A673 (cell line): ENCODE results near the gene LRRFIP1. TPM values are rescaled to one million over a fixed set of nuclear protein-coding genes. Genes with fewer than 3 reads are reported as not detected.

Experiments
- BruUV-seq: library from RNA; stranded (reverse); fragments of 400-500 nt; replicated peaks from 2 replicates; lab custom pipeline; 2021; lab: Mats Ljungman, UMichigan
- CTCF ChIA-PET: fragments of 300-600 bp; sonication (Branson Sonifier 250); formaldehyde crosslinking; loops from one replicate; lab custom pipeline; 2022; ENCODE audit warnings: antibody characterized with exemption; lab: Charles Lee
- POLR2A ChIA-PET: fragments of 300-600 bp; sonication (Branson Sonifier 250); formaldehyde crosslinking; loops from one replicate; lab custom pipeline; 2022; ENCODE audit warnings: antibody characterized with exemption; ENCODE audit not compliant: low non-redundant PET; lab: Charles Lee
- DNase-seq: peaks from one replicate; pipeline ENCODE4 v3.0.0-alpha.2; 2015; ENCODE audit warnings: low spot score
- H3K27ac ChIP-seq: fragments of 200-600 bp; sonication (generic); 2 replicates; pipeline ENCODE4 v1.5.1; 2016; ENCODE audit warnings: mixed run types, low read depth, mild to moderate bottlenecking, mixed read lengths, antibody characterized with exemption, low read length; ENCODE audit not compliant: poor library complexity, severe bottlenecking
- H3K27me3 ChIP-seq: fragments of 200-600 bp; sonication (generic); replicated peaks from 2 replicates; pipeline ENCODE4 v1.6.1; 2017; ENCODE audit warnings: mixed run types, low read depth, mild to moderate bottlenecking, mixed read lengths, antibody characterized with exemption, low read length; ENCODE audit not compliant: insufficient read depth, poor library complexity
- H3K36me3 ChIP-seq: fragments of 200-600 bp; sonication (generic); 2 replicates; pipeline ENCODE4 v1.6.1; 2016; ENCODE audit warnings: mixed run types, mild to moderate bottlenecking, mixed read lengths, antibody characterized with exemption, low read length; ENCODE audit not compliant: insufficient read depth, poor library complexity, severe bottlenecking
- H3K4me1 ChIP-seq: fragments of 200-600 bp; sonication (generic); 2 replicates; pipeline ENCODE4 v1.6.1; 2017; ENCODE audit warnings: mixed run types, mild to moderate bottlenecking, mixed read lengths, antibody characterized with exemption, low read length; ENCODE audit not compliant: insufficient read depth, poor library complexity, severe bottlenecking
- H3K4me3 ChIP-seq: fragments of 200-600 bp; sonication (generic); 2 replicates; pipeline ENCODE4 v1.5.1; 2016; ENCODE audit warnings: low read depth, mixed run types, mild to moderate bottlenecking, mixed read lengths, low read length; ENCODE audit not compliant: poor library complexity, severe bottlenecking
- H3K9me3 ChIP-seq: fragments of 200-600 bp; sonication (generic); 2 replicates; pipeline ENCODE4 v1.6.1; 2016; ENCODE audit warnings: mixed run types, low read depth, mild to moderate bottlenecking, mixed read lengths, antibody characterized with exemption, low read length; ENCODE audit not compliant: poor library complexity, severe bottlenecking
- EZH2 ChIP-seq: fragments of 200-600 bp; sonication (generic); IDR thresholded peaks from 2 replicates; pipeline ENCODE4 v1.6.1; 2017; ENCODE audit warnings: borderline replicate concordance, low read depth, mild to moderate bottlenecking, mixed read lengths, antibody characterized with exemption, low read length; ENCODE audit not compliant: poor library complexity, severe bottlenecking
- intact Hi-C: fragments of 100-400 bp; cut with micrococcal nuclease; formaldehyde crosslinking; loops from one replicate; pipeline ENCODE4 v1.10.0; 2022; ENCODE audit not compliant: unreplicated experiment
- total RNA-seq: library from RNA; stranded (reverse); gene quantifications from 2 replicates; pipeline ENCODE4 v1.2.3, GENCODE V29; 2021
- TF ChIP-seq, protein P1 (sequence below): fragments of 300-800, 200-600 bp; sonication (generic); conservative IDR thresholded peaks from 2 replicates; pipeline ENCODE4 v1.5.1; 2017; ENCODE audit warnings: low read depth, mild to moderate bottlenecking, antibody characterized with exemption, low read length, moderate library complexity, mixed read lengths

LRRFIP1 gene
- total RNA-seq, 1 experiment from 2014 or later: 69.3 TPM

DNA sequence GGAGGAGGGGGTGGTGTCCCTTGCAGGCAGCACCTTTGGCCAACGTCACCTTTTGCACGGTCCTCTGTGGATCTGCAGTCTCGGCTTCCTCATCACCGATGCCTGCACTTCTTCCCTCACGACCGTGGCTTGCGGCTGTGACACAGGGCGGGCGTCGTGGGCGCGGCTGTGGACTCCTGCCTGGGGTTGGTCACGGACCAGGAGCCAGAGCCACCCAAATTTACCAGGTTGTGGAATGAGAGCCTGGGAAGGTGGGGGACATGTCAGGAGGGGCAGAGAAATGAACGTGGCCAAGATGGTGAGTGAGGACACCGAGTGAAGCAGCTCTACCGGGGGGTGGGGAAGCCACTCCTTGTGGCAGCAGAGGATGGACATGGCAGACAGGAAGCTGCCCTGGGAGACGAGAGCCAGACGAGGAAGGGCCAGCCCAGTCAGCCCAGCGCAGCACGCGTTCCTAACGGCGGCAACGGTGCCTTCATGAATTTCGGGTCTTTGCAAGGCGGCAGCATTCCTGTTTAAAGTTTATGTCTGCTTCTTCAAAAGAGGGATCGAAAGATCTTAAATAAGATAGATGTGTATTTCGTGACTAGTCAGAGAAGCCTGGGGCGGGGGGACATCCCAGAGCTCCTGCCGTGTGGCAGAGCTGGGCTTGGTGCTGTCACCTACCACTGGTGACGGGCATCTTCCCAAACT, 84.2 kb downstream of the LRRFIP1 start:
- POLR2A ChIA-PET: no interaction called here
- BruUV-seq: no TSS peak
- Histone ChIP-seq H3K27ac (no peak overlapping the region), H3K36me3 (no peaks in the 10 kb centered on the region), H3K4me3 (no peak overlapping the region), H3K27me3 (no peaks in the 10 kb centered on the region), H3K9me3 (no peaks in the 10 kb centered on the region), H3K4me1 (peaks cover 10% of the 10 kb centered on the region)
- CTCF ChIA-PET: no interaction called here
- DNase-seq: no peak
- TF ChIP-seq, protein P1, sequence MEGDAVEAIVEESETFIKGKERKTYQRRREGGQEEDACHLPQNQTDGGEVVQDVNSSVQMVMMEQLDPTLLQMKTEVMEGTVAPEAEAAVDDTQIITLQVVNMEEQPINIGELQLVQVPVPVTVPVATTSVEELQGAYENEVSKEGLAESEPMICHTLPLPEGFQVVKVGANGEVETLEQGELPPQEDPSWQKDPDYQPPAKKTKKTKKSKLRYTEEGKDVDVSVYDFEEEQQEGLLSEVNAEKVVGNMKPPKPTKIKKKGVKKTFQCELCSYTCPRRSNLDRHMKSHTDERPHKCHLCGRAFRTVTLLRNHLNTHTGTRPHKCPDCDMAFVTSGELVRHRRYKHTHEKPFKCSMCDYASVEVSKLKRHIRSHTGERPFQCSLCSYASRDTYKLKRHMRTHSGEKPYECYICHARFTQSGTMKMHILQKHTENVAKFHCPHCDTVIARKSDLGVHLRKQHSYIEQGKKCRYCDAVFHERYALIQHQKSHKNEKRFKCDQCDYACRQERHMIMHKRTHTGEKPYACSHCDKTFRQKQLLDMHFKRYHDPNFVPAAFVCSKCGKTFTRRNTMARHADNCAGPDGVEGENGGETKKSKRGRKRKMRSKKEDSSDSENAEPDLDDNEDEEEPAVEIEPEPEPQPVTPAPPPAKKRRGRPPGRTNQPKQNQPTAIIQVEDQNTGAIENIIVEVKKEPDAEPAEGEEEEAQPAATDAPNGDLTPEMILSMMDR: no peak
- TF ChIP-seq EZH2: no peak
- intact Hi-C loops: no loop called here

DNA sequence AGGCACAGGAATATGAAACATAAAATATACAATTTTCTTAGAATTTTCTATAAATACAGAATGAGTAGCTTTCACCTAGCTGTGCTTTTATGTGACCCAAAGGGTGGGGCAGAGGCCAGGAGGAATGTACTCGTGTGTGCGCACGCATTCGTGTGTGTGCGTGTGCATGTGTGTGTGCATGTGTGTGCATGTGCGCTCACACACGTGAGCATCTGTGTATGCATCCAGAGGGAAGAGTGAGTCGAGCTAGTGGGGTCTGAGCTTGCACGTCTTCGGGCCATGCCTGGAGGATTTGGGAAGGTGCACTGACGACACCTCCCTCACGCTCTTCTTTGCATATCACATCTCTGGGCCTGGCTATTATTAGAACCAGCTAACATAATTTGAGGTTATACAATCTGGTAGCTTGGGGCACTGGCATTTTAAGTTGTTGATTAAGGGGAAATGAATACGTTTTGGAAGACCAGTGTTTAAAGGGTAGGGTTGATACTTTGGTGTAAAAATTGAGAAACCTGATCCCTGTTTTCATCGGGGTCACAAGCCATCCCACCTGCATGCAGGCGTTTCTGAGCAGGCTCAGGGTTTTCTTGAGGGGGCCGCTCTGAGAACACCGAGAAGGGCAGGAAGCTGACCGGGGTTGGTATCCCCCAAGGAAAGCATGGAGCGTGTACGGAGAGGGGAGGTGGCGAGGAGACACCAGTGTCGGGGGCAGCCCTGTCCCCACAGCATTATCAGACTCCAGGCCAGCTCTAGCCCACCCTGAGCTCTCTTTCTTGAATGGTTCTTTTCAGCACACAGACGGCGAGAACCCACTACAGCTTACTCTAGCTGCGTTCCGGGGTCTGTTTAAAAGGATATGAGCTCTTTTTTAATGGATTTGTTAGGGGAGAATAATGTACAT, 85.3 kb downstream of the LRRFIP1 start:
- TF ChIP-seq, protein P1: no peak
- no peak for TF ChIP-seq EZH2
- DNase-seq: no peak
- BruUV-seq: no TSS peak
- ChIA-PET CTCF (interaction anchor here (0.6 kb wide), 1 partner anchor 83 kb away, joined by 3 read pairs; no protein-coding TSS in a partner anchor), POLR2A (no interaction called here)
- Histone ChIP-seq H3K27me3 (no peaks in the 10 kb centered on the region), H3K9me3 (no peaks in the 10 kb centered on the region), H3K27ac (no peak overlapping the region), H3K36me3 (no peaks in the 10 kb centered on the region), H3K4me1 (peaks cover 10% of the 10 kb centered on the region), H3K4me3 (no peak overlapping the region)
- intact Hi-C loops: no loop called here

DNA sequence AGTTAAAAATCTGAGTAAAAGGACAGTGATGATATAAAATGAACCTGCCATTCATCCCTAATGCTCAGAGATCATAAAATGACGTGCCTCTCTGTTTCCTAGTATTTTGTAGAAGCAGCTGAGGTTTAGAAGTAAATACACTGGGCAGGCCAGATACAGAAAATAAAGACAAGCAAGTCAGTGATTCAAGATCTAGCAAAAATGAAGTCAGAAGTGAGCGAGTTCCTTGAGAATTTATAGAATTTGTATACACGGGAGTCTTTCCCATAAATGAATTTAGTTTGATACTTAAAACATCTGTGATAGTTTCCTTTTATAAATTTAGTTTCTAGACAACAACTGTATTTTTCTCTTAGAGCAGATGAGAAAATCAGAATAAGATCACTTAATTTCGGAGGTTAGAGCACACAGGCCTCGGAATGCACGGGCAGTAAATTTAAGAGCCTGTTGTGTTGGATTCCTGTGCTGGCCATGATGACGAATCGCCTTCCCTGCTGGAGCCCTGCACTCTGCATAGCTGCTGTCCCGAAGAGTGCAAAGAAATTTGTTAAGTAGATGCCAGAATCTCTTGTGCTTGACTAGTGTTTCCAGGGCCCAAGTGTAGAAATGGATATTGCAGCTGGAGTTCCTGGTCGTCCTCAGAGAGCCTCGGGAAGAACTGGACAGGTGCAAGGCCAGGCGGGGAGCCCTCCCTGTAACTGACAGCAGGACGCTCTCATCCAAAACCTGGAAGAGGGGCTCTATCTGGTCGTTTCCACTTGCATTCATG, 87.5 kb downstream of the LRRFIP1 start:
- Histone ChIP-seq H3K9me3 (no peaks in the 10 kb centered on the region), H3K27me3 (no peaks in the 10 kb centered on the region), H3K27ac (no peak overlapping the region), H3K36me3 (no peaks in the 10 kb centered on the region), H3K4me3 (no peak overlapping the region), H3K4me1 (peaks cover 10% of the 10 kb centered on the region)
- TF ChIP-seq EZH2: no peak
- TF ChIP-seq, protein P1: no peak
- no TSS peak for BruUV-seq
- CTCF ChIA-PET: no interaction called here
- intact Hi-C loops: no loop called here
- DNase-seq: no peak
- POLR2A ChIA-PET: no interaction called here
